NT2/D1 (cell line): ENCODE data around the gene TPRKB.

Experiments
- SUZ12 ChIP-seq: IDR thresholded peaks from 2 replicates; pipeline ENCODE4 v1.6.1; 2011; ENCODE audit not compliant: insufficient read length, insufficient read depth; ENCODE audit errors: extremely low read depth
- YY1 ChIP-seq: IDR thresholded peaks from 2 replicates; pipeline ENCODE4 v1.6.1; 2011; ENCODE audit not compliant: insufficient read length, insufficient read depth

- TF ChIP-seq YY1: no peak
- TF ChIP-seq SUZ12: no peak
Measured at GRCh38 chr2:73746877-73747208, 9.7 kb upstream of the TPRKB start.
